ENCODE data around the gene DEFB132.
"Not testable (repeated sequence)": the region's sequence is repeated elsewhere in the genome, so short reads cannot be mapped to it uniquely, and the experiment has no call there.

DEFB132 gene

GRCh38 chr20:219290-220115, 38.0 kb upstream of the DEFB132 start:
- TF ChIP-seq CTCF (conservative IDR thresholded peaks at IDR 0.05; ENCODE audit: low read depth, low read length), result peak; percentile 50
- H3K4me3 ChIP-seq (ENCODE audit: low read length), result no peak overlapping the region
- no peak for DNase-seq (ENCODE audit: low read depth)

GRCh38 chr20:221258-221830, 36.2 kb upstream of the DEFB132 start:
- DNase-seq (ENCODE audit: low read depth), result no peak
- no peak for TF ChIP-seq CTCF (conservative IDR thresholded peaks at IDR 0.05; ENCODE audit: low read depth, low read length)
- no peak overlapping the region for H3K4me3 ChIP-seq (ENCODE audit: low read length)

GRCh38 chr20:225879-226278, 31.6 kb upstream of the DEFB132 start:
- DNase-seq (ENCODE audit: low read depth), result not testable (repeated sequence)

GRCh38 chr20:226958-227357, 30.6 kb upstream of the DEFB132 start, which contains the start of gene DEFB129:
Gene DEFB129, plus strand, starts transcription at chr20:227258. Its CDS starts 31 bp downstream, at chr20:227289.
- DNase-seq (ENCODE audit: low read depth), result no peak
- H3K4me3 ChIP-seq (ENCODE audit: low read length), result no peak within 1 kb of the TSS
- no peak for TF ChIP-seq CTCF (conservative IDR thresholded peaks at IDR 0.05; ENCODE audit: low read depth, low read length)

More at GRCh38 chr20:225879-226278, 31.6 kb upstream of the DEFB132 start:
- not testable (repeated sequence) for H3K4me3 ChIP-seq (ENCODE audit: low read length)

GRCh38 chr20:227439-228105, 30.0 kb upstream of the DEFB132 start:
- no peak for TF ChIP-seq CTCF (conservative IDR thresholded peaks at IDR 0.05; ENCODE audit: low read depth, low read length)
- no peak for DNase-seq (ENCODE audit: low read depth)
- no peak overlapping the region for H3K4me3 ChIP-seq (ENCODE audit: low read length)

GRCh38 chr20:235891-236290, 21.6 kb upstream of the DEFB132 start:
- TF ChIP-seq CTCF (conservative IDR thresholded peaks at IDR 0.05; ENCODE audit: low read depth, low read length), result peak; percentile 54
- H3K4me3 ChIP-seq (ENCODE audit: low read length), result no peak overlapping the region
- DNase-seq (ENCODE audit: low read depth), result no peak

- H3K4me3 ChIP-seq (ENCODE audit: low read length), result no peak overlapping the region
- TF ChIP-seq CTCF (conservative IDR thresholded peaks at IDR 0.05; ENCODE audit: low read depth, low read length), result no peak
- no peak for DNase-seq (ENCODE audit: low read depth)
These were observed 20.0 kb upstream of the DEFB132 start for GRCh38 chr20:237489-237888.
